ENCODE results near the gene P2RY2.

The P2RY2 gene

GRCh38 chr11:73274722-73275380 lies 56.8 kb downstream of the P2RY2 start:
- DNase-seq (ENCODE audit: insufficient read length, low spot score) (no peak), FAIRE-seq (no peak)
- no peak for TF ChIP-seq CTCF (IDR thresholded peaks at IDR 0.05; ENCODE audit: insufficient read depth, missing control alignments)

- FAIRE-seq (no peak), DNase-seq (ENCODE audit: insufficient read length, low spot score) (no peak)
- no peak for TF ChIP-seq CTCF (IDR thresholded peaks at IDR 0.05; ENCODE audit: insufficient read depth, missing control alignments)
Measured at GRCh38 chr11:73275381-73275750, 57.3 kb downstream of the P2RY2 start.

- FAIRE-seq: no peak
- DNase-seq (ENCODE audit: insufficient read length, low spot score): no peak
- no peak for TF ChIP-seq CTCF (IDR thresholded peaks at IDR 0.05; ENCODE audit: insufficient read depth, missing control alignments)
Measured at GRCh38 chr11:73277467-73277866, 59.4 kb downstream of the P2RY2 start.

GRCh38 chr11:73280626-73281025 lies 62.5 kb downstream of the P2RY2 start:
- TF ChIP-seq CTCF (IDR thresholded peaks at IDR 0.05; ENCODE audit: insufficient read depth, missing control alignments): no peak
- FAIRE-seq (no peak), DNase-seq (ENCODE audit: insufficient read length, low spot score) (no peak)

- TF ChIP-seq CTCF (IDR thresholded peaks at IDR 0.05; ENCODE audit: insufficient read depth, missing control alignments): no peak
- no peak for DNase-seq (ENCODE audit: insufficient read length, low spot score)
- no peak for FAIRE-seq
Measured at GRCh38 chr11:73281201-73281741, 63.2 kb downstream of the P2RY2 start.

GRCh38 chr11:73281796-73282660 lies 63.9 kb downstream of the P2RY2 start:
- no peak for TF ChIP-seq CTCF (IDR thresholded peaks at IDR 0.05; ENCODE audit: insufficient read depth, missing control alignments)
- FAIRE-seq: no peak

More at GRCh38 chr11:73281796-73282660, 63.9 kb downstream of the P2RY2 start:
- no peak for DNase-seq (ENCODE audit: insufficient read length, low spot score)
